GM12864 (cell line): ENCODE data around the gene NCMAP.

Experiments
- DNase-seq: peaks from one replicate; pipeline ENCODE4 v3.0.0-alpha.2; 2011; ENCODE audit warnings: low read depth
- H3K4me3 ChIP-seq: 2 replicates; pipeline ENCODE4 v1.5.1; 2011; ENCODE audit warnings: mild to moderate bottlenecking, low read depth, low read length, control low read depth
- TF ChIP-seq, protein P1 (sequence below): IDR thresholded peaks from 2 replicates; pipeline ENCODE4 v1.5.1; 2011; ENCODE audit warnings: low read depth, mild to moderate bottlenecking, moderate library complexity, low read length, control low read depth, inconsistent platforms; ENCODE audit errors: missing control alignments

Gene NCMAP

GRCh38 chr1:24586119-24586518 lies 30.2 kb downstream of the NCMAP start:
- H3K4me3 ChIP-seq = no peak overlapping the region
- TF ChIP-seq, protein P1, sequence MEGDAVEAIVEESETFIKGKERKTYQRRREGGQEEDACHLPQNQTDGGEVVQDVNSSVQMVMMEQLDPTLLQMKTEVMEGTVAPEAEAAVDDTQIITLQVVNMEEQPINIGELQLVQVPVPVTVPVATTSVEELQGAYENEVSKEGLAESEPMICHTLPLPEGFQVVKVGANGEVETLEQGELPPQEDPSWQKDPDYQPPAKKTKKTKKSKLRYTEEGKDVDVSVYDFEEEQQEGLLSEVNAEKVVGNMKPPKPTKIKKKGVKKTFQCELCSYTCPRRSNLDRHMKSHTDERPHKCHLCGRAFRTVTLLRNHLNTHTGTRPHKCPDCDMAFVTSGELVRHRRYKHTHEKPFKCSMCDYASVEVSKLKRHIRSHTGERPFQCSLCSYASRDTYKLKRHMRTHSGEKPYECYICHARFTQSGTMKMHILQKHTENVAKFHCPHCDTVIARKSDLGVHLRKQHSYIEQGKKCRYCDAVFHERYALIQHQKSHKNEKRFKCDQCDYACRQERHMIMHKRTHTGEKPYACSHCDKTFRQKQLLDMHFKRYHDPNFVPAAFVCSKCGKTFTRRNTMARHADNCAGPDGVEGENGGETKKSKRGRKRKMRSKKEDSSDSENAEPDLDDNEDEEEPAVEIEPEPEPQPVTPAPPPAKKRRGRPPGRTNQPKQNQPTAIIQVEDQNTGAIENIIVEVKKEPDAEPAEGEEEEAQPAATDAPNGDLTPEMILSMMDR = no peak
- no peak for DNase-seq

- TF ChIP-seq, protein P1 = peak; percentile 91
- DNase-seq = peak; percentile 18
- H3K4me3 ChIP-seq = no peak overlapping the region
Observed at GRCh38 chr1:24586970-24587820, 31.3 kb downstream of the NCMAP start.

DNA sequence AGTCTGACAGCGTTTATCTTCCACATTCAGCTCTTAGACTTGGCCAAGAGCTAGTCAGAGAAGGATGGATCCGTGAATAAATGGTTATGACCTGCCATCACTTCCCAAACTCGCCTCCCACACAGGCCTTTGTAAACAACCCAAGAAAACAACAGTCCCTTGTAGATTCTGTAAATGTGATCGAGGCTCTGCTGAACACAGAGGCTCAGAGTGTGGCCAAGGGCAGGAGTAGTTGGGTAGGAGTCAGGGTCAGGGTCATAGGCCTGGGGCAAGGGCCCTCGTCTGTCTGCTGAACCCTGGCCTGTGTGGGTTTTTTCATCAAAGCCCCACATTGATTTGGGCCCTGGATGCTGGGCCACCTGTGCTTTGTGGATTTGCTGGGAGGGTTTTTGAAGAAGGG lies 32.7 kb downstream of the NCMAP start:
- TF ChIP-seq, protein P1 = no peak
- H3K4me3 ChIP-seq = no peak overlapping the region
- no peak for DNase-seq

GRCh38 chr1:24589200-24589599 lies 33.3 kb downstream of the NCMAP start:
- no peak for DNase-seq
- TF ChIP-seq, protein P1 = no peak

GRCh38 chr1:24591781-24592180 lies 35.9 kb downstream of the NCMAP start:
- H3K4me3 ChIP-seq = no peak overlapping the region
- DNase-seq = no peak
- TF ChIP-seq, protein P1 = no peak

More at GRCh38 chr1:24589200-24589599, 33.3 kb downstream of the NCMAP start:
- no peak overlapping the region for H3K4me3 ChIP-seq

DNA sequence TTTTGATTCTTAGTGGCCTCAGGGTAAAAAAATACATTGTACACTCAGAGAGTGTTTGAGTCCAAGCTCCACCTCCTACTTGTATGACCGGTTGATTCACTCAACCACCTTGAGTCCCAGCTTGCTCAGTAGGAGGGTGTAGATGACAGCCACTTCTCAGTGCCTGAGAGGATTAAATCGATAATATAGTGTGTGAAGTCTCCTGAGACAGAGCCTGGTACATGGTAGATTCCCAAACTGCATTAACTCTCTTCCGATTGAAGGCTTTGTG lies 38.4 kb downstream of the NCMAP start:
- no peak for DNase-seq
- TF ChIP-seq, protein P1 = no peak
- H3K4me3 ChIP-seq = no peak overlapping the region

- DNase-seq = no peak
- no peak overlapping the region for H3K4me3 ChIP-seq
- TF ChIP-seq, protein P1 = no peak
Observed at GRCh38 chr1:24596401-24596880, 40.6 kb downstream of the NCMAP start.
